RWPE2 (cell line): Measurements from ENCODE around the gene DEPDC7.

Experiments used
- ATAC-seq: fragments of 200-7000 bp; cut with Tn5 transposase; 3 replicates; pipeline ENCODE4 v1.9.1; 2021; ENCODE audit warnings: low read depth
- DNase-seq: peaks from one replicate; pipeline ENCODE4 v3.0.0-alpha.2; 2020; ENCODE audit warnings: low spot score
- H3K27ac ChIP-seq: fragments of 450-650 bp; 2 replicates; pipeline ENCODE4 v1.5.1; 2017; ENCODE audit warnings: mild to moderate bottlenecking; ENCODE audit not compliant: poor library complexity, severe bottlenecking
- H3K27me3 ChIP-seq: fragments of 250-450 bp; sonication (Bioruptor Pico); 2 replicates; pipeline ENCODE4 v1.5.1; 2021; ENCODE audit warnings: mild to moderate bottlenecking, moderate library complexity; ENCODE audit not compliant: insufficient read depth, poor library complexity, severe bottlenecking
- H3K36me3 ChIP-seq: fragments of 250-450 bp; sonication (Bioruptor Pico); 2 replicates; pipeline ENCODE4 v1.5.1; 2020; ENCODE audit warnings: low read depth, mild to moderate bottlenecking, moderate library complexity
- H3K4me1 ChIP-seq: fragments of 250-450 bp; sonication (Bioruptor Pico); 2 replicates; pipeline ENCODE4 v1.5.1; 2021; ENCODE audit warnings: mild to moderate bottlenecking, moderate library complexity; ENCODE audit not compliant: insufficient read depth, poor library complexity, severe bottlenecking
- H3K4me3 ChIP-seq: fragments of 250-450 bp; sonication (Bioruptor Pico); 2 replicates; pipeline ENCODE4 v1.5.1; 2021; ENCODE audit warnings: mild to moderate bottlenecking, moderate library complexity; ENCODE audit not compliant: severe bottlenecking
- H3K9me3 ChIP-seq: fragments of 250-450 bp; sonication (Bioruptor Pico); 2 replicates; pipeline ENCODE4 v1.5.1; 2021; ENCODE audit warnings: mild to moderate bottlenecking, moderate library complexity; ENCODE audit not compliant: severe bottlenecking
- CTCF ChIP-seq: fragments of 450-650 bp; IDR thresholded peaks from one replicate; pipeline ENCODE4 v1.5.1; 2017; ENCODE audit warnings: mild to moderate bottlenecking, moderate library complexity; ENCODE audit not compliant: poor library complexity, severe bottlenecking

Gene DEPDC7

DNA sequence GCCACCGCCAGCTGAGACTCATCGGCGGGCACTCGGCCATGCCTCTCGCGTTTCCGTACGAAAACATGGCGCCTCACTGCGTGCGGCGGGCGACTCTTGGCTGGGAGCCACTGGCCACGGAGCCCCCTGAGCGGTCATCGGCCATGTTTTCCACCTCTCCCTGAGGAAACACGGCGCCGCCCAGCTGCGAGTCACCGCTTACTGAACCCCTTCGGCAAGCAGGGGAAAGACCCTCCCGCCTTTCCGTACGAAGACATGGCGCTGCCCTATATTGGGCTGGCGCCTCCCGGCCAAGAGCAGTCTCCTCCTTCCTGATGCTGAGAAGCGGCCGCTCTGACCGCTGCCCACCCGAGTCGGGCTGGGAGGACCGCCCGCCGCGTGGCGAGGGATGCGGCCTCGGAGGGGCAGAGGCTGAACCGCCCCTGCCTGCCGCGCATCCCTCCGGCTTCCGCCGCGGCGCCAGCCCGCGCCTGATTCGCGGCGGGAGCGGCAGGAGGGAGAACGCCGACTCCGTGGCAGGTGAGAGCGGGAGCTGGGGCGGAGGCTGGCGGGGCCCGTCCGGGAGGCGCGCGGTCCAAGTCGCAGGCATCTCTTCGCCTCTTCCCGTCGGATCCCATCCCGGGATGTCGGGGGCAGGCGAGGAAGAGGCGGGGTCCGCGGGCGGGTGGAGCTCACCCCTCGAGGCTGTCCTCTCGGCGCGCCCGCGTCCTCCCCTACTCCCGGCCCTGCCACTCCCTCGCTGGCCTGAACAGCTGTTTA, 23.8 kb downstream of the DEPDC7 start, which contains the start of gene TCP11L1:
TSS of gene TCP11L1 (plus strand) at position 299 of the 759 bp plus-strand sequence. CDS start 4,202 bp downstream, outside the sequence.
- no peak for TF ChIP-seq CTCF
- no peaks in the 10 kb centered on the region for H3K27me3 ChIP-seq
- H3K4me1 ChIP-seq = peaks cover 25% of the 10 kb centered on the region
- H3K27ac ChIP-seq = peak within 1 kb of the TSS; percentile 98
- peak within 1 kb of the TSS; percentile 72 for H3K4me3 ChIP-seq
- no peaks in the 10 kb centered on the region for H3K9me3 ChIP-seq
- peak; percentile 90 for DNase-seq
- peak; percentile 72 for ATAC-seq
- peaks cover 3% of the 10 kb centered on the region; the same call in 1 of the 2 replicates for H3K36me3 ChIP-seq

DNA sequence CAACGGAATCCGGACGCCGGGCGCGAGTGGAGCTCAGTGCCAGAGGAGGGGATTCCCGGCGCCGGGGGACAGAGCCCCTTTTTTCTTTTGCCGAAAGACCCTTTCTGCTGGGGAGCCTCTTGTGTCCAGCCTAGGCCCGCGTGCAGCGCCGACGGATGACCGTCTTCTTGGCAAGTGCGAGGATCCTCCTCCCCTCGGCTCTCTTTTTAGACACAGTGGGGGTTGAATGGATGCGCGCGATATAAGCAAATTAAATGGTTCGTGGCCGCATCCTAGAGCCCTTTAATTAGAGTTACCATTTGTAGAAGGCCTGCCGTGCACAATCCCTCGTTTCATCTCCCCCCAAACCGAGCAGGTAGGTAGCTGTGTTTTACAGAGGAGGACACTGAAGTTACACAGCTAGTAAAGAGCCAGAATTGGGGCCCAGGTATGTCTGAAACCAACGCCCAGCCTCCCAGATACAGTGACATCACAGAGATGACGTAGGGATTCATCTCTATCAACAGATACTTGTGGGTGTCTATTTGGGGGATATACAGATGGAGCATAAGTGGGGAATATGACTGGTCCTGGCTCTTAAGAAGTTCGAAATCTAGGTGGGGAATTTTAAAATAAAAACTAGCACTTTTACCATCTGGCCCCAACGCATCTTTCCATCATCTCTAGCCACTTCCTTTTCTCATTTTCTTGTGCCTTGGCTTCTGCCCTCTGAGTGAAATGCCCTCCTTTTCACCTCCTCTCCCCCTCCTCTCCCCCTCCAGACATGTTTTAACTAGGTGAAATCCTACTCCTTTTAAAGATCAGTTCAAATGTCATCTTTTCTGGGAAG, 24.6 kb downstream of the DEPDC7 start:
- no peak for TF ChIP-seq CTCF
- Histone ChIP-seq H3K27me3 (no peaks in the 10 kb centered on the region), H3K4me1 (peaks cover 33% of the 10 kb centered on the region), H3K9me3 (no peaks in the 10 kb centered on the region), H3K27ac (peak overlapping the region; percentile 98), H3K36me3 (peaks cover 10% of the 10 kb centered on the region), H3K4me3 (peak overlapping the region; percentile 72)
- DNase-seq (no peak), ATAC-seq (no peak)

GRCh38 chr11:33040862-33041453, 25.3 kb downstream of the DEPDC7 start:
- H3K4me3 ChIP-seq = peak overlapping the region; percentile 72
- H3K27me3 ChIP-seq = no peaks in the 10 kb centered on the region
- no peaks in the 10 kb centered on the region for H3K9me3 ChIP-seq
- peaks cover 40% of the 10 kb centered on the region for H3K4me1 ChIP-seq
- DNase-seq (no peak), ATAC-seq (no peak)
- no peak for TF ChIP-seq CTCF
- peaks cover 16% of the 10 kb centered on the region for H3K36me3 ChIP-seq
- peak overlapping the region; percentile 98 for H3K27ac ChIP-seq

GRCh38 chr11:33043221-33043830, 27.6 kb downstream of the DEPDC7 start:
- Histone ChIP-seq H3K36me3 (peaks cover 31% of the 10 kb centered on the region), H3K27me3 (no peaks in the 10 kb centered on the region), H3K4me1 (peaks cover 50% of the 10 kb centered on the region), H3K9me3 (no peaks in the 10 kb centered on the region), H3K27ac (peak overlapping the region; percentile 98), H3K4me3 (no peak overlapping the region)
- no peak for ATAC-seq
- no peak for TF ChIP-seq CTCF
- DNase-seq = no peak
